Measurements from ENCODE around the gene TARS1.

TARS1 gene

DNA sequence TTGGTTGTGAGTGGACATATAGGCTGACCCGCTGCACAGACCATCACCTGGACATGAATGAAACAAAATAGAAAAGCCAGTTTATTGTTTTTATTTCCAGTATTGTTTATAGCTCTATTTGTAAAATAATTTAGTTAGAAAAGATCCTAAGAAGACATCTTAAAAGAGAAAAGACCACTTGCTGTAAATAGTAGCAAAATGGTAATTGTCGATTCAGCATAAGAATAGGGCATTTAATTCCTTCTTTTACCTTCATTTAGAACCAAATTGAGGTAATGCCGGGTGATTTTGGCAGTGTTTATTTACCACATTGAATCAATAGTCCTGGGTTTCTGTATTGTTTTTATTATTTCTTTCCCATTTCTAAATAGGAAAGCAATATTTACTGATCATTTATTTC is 7.4 kb downstream of the TARS1 start:
- no peak for TF ChIP-seq Cebpa-rat (IDR thresholded peaks at IDR 0.05)
- H3K4me1 ChIP-seq, result peaks cover 1 to 52% (median 8%) of the 10 kb centered on the region in 10 experiments; a peak in 17 of 20 replicates
- no peak overlapping the region for H3K9ac ChIP-seq
- H3K4me3 ChIP-seq, result no peak overlapping the region
- no peaks in the 10 kb centered on the region for H3K27me3 ChIP-seq
- no peak overlapping the region for H3K27ac ChIP-seq
- no peak overlapping the region for H3K4me2 ChIP-seq
- H4K20me1 ChIP-seq, result peaks cover 59 to 100% (median 94%) of the 10 kb centered on the region in 11 experiments; a peak in 21 of 22 replicates
- H3K36me3 ChIP-seq, result peaks cover 88 to 100% (median 97%) of the 10 kb centered on the region in 11 experiments
- no peaks in the 10 kb centered on the region for H3K9me3 ChIP-seq (replicated peaks in 1 of 11)

- Histone ChIP-seq H3K36me3 (peaks cover 97 to 100% (median 100%) of the 10 kb centered on the region in 11 experiments), H3K27me3 (no peaks in the 10 kb centered on the region), H3K9me3 (replicated peaks in 1 of 11) (no peaks in the 10 kb centered on the region), H3K4me3 (no peak overlapping the region), H3K4me1 (peaks cover 0 to 3% (median 0%) of the 10 kb centered on the region in 10 experiments; a peak in 1 of 20 replicates), H3K4me2 (no peak overlapping the region), H3K9ac (no peak overlapping the region), H3K27ac (no peak overlapping the region), H4K20me1 (peaks cover 18 to 92% (median 51%) of the 10 kb centered on the region in 11 experiments; a peak in 19 of 22 replicates)
- TF ChIP-seq Cebpa-rat (IDR thresholded peaks at IDR 0.05), result no peak
Measured at GRCh38 chr5:33457126-33457525, 16.4 kb downstream of the TARS1 start.

- H3K27ac ChIP-seq, result no peak overlapping the region
- H3K4me3 ChIP-seq, result no peak overlapping the region
- H3K9me3 ChIP-seq (replicated peaks in 1 of 11), result no peaks in the 10 kb centered on the region
- no peak overlapping the region for H3K9ac ChIP-seq
- H3K4me1 ChIP-seq, result no peaks in the 10 kb centered on the region
- TF ChIP-seq Cebpa-rat (IDR thresholded peaks at IDR 0.05), result no peak
- H4K20me1 ChIP-seq, result peaks cover 14 to 85% (median 44%) of the 10 kb centered on the region in 11 experiments; a peak in 19 of 22 replicates
- H3K36me3 ChIP-seq, result peaks cover 99 to 100% (median 100%) of the 10 kb centered on the region in 11 experiments
- H3K4me2 ChIP-seq, result no peak overlapping the region
- no peaks in the 10 kb centered on the region for H3K27me3 ChIP-seq
Measured at GRCh38 chr5:33457817-33458216, 17.1 kb downstream of the TARS1 start.

- Histone ChIP-seq H3K36me3 (peaks cover 98 to 100% (median 100%) of the 10 kb centered on the region in 11 experiments), H3K9me3 (replicated peaks in 1 of 11) (no peaks in the 10 kb centered on the region), H3K27me3 (no peaks in the 10 kb centered on the region), H3K9ac (no peak overlapping the region), H3K4me1 (peaks cover 0 to 18% (median 0%) of the 10 kb centered on the region in 10 experiments; a peak in 6 of 20 replicates), H3K4me3 (no peak overlapping the region), H4K20me1 (peaks cover 9 to 81% (median 36%) of the 10 kb centered on the region in 11 experiments; a peak in 16 of 22 replicates), H3K27ac (peak overlapping the region in 1 of 11 experiments; percentile 35; a peak in 2 of 22 replicates), H3K4me2 (no peak overlapping the region)
- no peak for TF ChIP-seq Cebpa-rat (IDR thresholded peaks at IDR 0.05)
Measured at GRCh38 chr5:33460210-33460609, 19.4 kb downstream of the TARS1 start.

DNA sequence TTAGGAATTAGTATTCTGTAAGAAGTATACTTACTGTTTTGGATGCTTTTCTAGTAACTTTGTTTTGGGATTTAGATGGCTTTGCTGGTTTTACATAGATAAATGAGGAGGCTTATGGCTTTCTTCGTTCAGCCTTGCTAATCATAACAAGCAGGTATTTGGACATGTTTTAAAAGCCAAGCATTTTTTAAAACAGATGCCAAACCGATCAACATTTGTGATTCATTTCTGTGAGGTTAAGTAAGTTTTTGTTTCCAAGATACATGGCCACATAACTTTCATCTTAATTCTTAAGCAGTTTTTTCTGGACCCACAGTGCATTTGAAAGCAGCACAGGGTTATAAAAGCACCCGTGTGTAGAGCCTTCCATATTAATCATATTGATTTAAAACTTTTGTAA is 21.7 kb downstream of the TARS1 start:
- no peak overlapping the region for H3K27ac ChIP-seq
- peaks cover 97 to 100% (median 100%) of the 10 kb centered on the region in 11 experiments for H3K36me3 ChIP-seq
- no peak overlapping the region for H3K4me3 ChIP-seq
- TF ChIP-seq Cebpa-rat (IDR thresholded peaks at IDR 0.05), result no peak
- no peaks in the 10 kb centered on the region for H3K9me3 ChIP-seq (replicated peaks in 1 of 11)
- H4K20me1 ChIP-seq, result peaks cover 4 to 72% (median 28%) of the 10 kb centered on the region in 11 experiments; a peak in 16 of 22 replicates
- no peaks in the 10 kb centered on the region for H3K27me3 ChIP-seq
- peaks cover 0 to 20% (median 0%) of the 10 kb centered on the region in 10 experiments; a peak in 6 of 20 replicates for H3K4me1 ChIP-seq
- no peak overlapping the region for H3K4me2 ChIP-seq
- H3K9ac ChIP-seq, result no peak overlapping the region

DNA sequence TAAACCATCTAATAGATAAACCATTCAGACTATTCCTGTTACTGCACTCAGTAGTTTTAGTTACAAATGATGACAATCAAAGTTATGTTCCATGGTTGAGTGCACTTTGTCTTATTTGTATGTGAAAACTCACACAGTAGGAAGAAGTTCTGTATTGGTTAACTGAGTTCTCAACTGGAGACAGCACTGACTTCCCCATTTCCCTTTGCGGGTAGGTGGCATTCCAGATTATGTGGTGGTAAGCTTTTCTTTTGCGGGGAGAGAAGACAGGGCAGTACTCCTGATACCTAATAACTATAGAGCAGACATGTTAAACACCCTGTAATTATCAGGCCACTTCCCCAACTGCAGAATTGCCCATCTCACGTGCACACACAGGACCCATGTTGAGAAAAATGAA is 24.4 kb downstream of the TARS1 start:
- Histone ChIP-seq H3K9me3 (replicated peaks in 1 of 11) (no peaks in the 10 kb centered on the region), H3K27ac (no peak overlapping the region), H3K4me2 (0 out of 22 replicates have a peak overlapping the region, but pooled peaks of 2 of the 11 experiments have one; percentile 5 to 21), H4K20me1 (peaks cover 8 to 70% (median 28%) of the 10 kb centered on the region in 11 experiments; a peak in 18 of 22 replicates), H3K36me3 (peaks cover 97 to 100% (median 100%) of the 10 kb centered on the region in 11 experiments), H3K4me1 (peaks cover 0 to 25% (median 0%) of the 10 kb centered on the region in 10 experiments; a peak in 7 of 20 replicates), H3K27me3 (no peaks in the 10 kb centered on the region), H3K4me3 (no peak overlapping the region), H3K9ac (no peak overlapping the region)
- no peak for TF ChIP-seq Cebpa-rat (IDR thresholded peaks at IDR 0.05)

- H3K36me3 ChIP-seq, result peaks cover 97 to 100% (median 100%) of the 10 kb centered on the region in 11 experiments
- H3K27ac ChIP-seq, result no peak overlapping the region
- no peak for TF ChIP-seq Cebpa-rat (IDR thresholded peaks at IDR 0.05)
- no peak overlapping the region for H3K4me3 ChIP-seq
- no peaks in the 10 kb centered on the region for H3K27me3 ChIP-seq
- peaks cover 7 to 59% (median 21%) of the 10 kb centered on the region in 11 experiments; a peak in 16 of 22 replicates for H4K20me1 ChIP-seq
- H3K4me2 ChIP-seq, result no peak overlapping the region
- H3K9ac ChIP-seq, result 0 out of 22 replicates have a peak overlapping the region, but pooled peaks of 1 of the 11 experiments have one; percentile 4
- H3K4me1 ChIP-seq, result peaks cover 0 to 37% (median 8%) of the 10 kb centered on the region in 10 experiments; a peak in 11 of 20 replicates
- peaks cover 10 to 37% (median 13%) of the 10 kb centered on the region in 11 experiments for H3K9me3 ChIP-seq (replicated peaks in 1 of 11)
Measured at GRCh38 chr5:33468775-33469435, 28.1 kb downstream of the TARS1 start.

DNA sequence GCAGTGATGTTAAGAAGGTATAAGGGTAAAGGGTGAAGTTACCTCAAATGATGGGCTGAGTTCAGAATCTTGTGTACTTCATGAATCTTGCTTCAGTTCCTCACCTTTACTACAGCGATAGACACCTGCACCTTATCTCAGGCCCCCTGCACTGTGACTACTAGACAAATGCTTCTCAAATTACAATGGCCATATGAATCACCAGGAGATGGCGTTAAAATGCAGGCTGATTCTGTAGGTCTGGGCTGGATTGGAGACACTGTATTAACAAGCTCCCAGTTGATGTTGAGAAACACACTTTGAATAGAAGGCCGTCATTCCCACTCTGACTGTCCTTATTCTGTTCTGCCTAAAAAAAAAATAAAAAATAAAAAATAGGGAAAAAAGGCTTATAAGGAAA is 29.8 kb downstream of the TARS1 start:
- H3K9ac ChIP-seq, result no peak overlapping the region
- H3K36me3 ChIP-seq, result peaks cover 98 to 100% (median 100%) of the 10 kb centered on the region in 11 experiments
- TF ChIP-seq Cebpa-rat (IDR thresholded peaks at IDR 0.05), result no peak

GRCh38 chr5:33472805-33473409 is 32.1 kb downstream of the TARS1 start:
- no peak overlapping the region for H3K27ac ChIP-seq
- H3K4me1 ChIP-seq, result peaks cover 0 to 31% (median 15%) of the 10 kb centered on the region in 10 experiments; a peak in 15 of 20 replicates
- peaks cover 0 to 32% (median 14%) of the 10 kb centered on the region in 11 experiments; a peak in 13 of 22 replicates for H4K20me1 ChIP-seq
- no peak overlapping the region for H3K9ac ChIP-seq
- no peaks in the 10 kb centered on the region for H3K27me3 ChIP-seq
- peaks cover 25 to 65% (median 35%) of the 10 kb centered on the region in 11 experiments for H3K9me3 ChIP-seq (replicated peaks in 1 of 11)
- H3K4me3 ChIP-seq, result no peak overlapping the region
- peaks cover 96 to 100% (median 99%) of the 10 kb centered on the region in 11 experiments for H3K36me3 ChIP-seq
- H3K4me2 ChIP-seq, result no peak overlapping the region
- no peak; a peak in 1 of 22 replicates for TF ChIP-seq Cebpa-rat (IDR thresholded peaks at IDR 0.05)

More for the DNA sequence above, 29.8 kb downstream of the TARS1 start:
- peaks cover 4 to 46% (median 19%) of the 10 kb centered on the region in 11 experiments; a peak in 16 of 22 replicates for H4K20me1 ChIP-seq
- peak overlapping the region in 6 of 11 experiments; percentile 33 to 64 (median 50); a peak in 10 of 22 replicates for H3K4me2 ChIP-seq
- peak overlapping the region in 3 of 11 experiments; percentile 11 to 49 (median 24); a peak in 4 of 22 replicates for H3K27ac ChIP-seq
- no peaks in the 10 kb centered on the region for H3K27me3 ChIP-seq
- H3K4me1 ChIP-seq, result peaks cover 0 to 28% (median 13%) of the 10 kb centered on the region in 10 experiments; a peak in 15 of 20 replicates
- H3K4me3 ChIP-seq, result no peak overlapping the region
- H3K9me3 ChIP-seq (replicated peaks in 1 of 11), result peaks cover 25 to 53% (median 30%) of the 10 kb centered on the region in 11 experiments
